Activated T-cell treated with anti-CD3 and anti-CD28 coated beads, Interleukin-2, amount 50 U/mL, for 72 hours (primary cell): ENCODE data around the gene IPP. TPM values are rescaled to one million over a fixed set of nuclear protein-coding genes. Genes with fewer than 3 reads are reported as not detected.
A peak's percentile ranks its signal among the peaks of the same experiment; 100 is the strongest.
"Not testable (repeated sequence)": the region's sequence is repeated elsewhere in the genome, so short reads cannot be mapped to it uniquely, and the experiment has no call there.

Experiments
- ATAC-seq, 2 donors: fragments of 150-1000 bp; cut with Tn5 transposase; replicated peaks in 1 of 2; 2 replicates each; pipeline ENCODE4 v1.10.0; 2021; ENCODE audit warnings: moderate library complexity in 2 of 2, mild to moderate bottlenecking in 1 of 2
- DNase-seq, 2 donors: peaks; one replicate each; pipeline ENCODE4 v3.0.0; 2021 to 2022; ENCODE audit warnings: mixed read lengths in 1 of 2
- H3K27ac Mint-ChIP-seq: one replicate; pipeline ENCODE4 v1.8.0; 2022; ENCODE audit warnings: mild to moderate bottlenecking, moderate library complexity, mixed read lengths
- H3K27me3 Mint-ChIP-seq: one replicate; pipeline ENCODE4 v1.8.0; 2022; ENCODE audit warnings: low read depth, mixed read lengths
- H3K36me3 Mint-ChIP-seq, 2 donors: one replicate each; pipeline ENCODE4 v1.8.0; 2022; ENCODE audit warnings: mixed read lengths in 2 of 2, mild to moderate bottlenecking in 1 of 2; ENCODE audit not compliant: insufficient read depth in 2 of 2
- H3K4me1 Mint-ChIP-seq: one replicate; pipeline ENCODE4 v1.8.0; 2022; ENCODE audit warnings: low read depth, mixed read lengths
- H3K4me3 Mint-ChIP-seq, 2 donors: one replicate each; pipeline ENCODE4 v1.8.0; 2022; ENCODE audit warnings: mild to moderate bottlenecking in 2 of 2, mixed read lengths in 2 of 2, moderate library complexity in 2 of 2
- H3K9me3 Mint-ChIP-seq, 2 donors: one replicate each; pipeline ENCODE4 v1.8.0; 2022; ENCODE audit warnings: mixed read lengths in 2 of 2
- total RNA-seq, 2 donors: library from RNA; stranded (reverse); gene quantifications; one replicate each; pipeline ENCODE4 v1.2.3, GENCODE V29; 2022

IPP gene
- total RNA-seq, 2 donors from 2014 or later, result 19.1 to 20.3 TPM

DNA sequence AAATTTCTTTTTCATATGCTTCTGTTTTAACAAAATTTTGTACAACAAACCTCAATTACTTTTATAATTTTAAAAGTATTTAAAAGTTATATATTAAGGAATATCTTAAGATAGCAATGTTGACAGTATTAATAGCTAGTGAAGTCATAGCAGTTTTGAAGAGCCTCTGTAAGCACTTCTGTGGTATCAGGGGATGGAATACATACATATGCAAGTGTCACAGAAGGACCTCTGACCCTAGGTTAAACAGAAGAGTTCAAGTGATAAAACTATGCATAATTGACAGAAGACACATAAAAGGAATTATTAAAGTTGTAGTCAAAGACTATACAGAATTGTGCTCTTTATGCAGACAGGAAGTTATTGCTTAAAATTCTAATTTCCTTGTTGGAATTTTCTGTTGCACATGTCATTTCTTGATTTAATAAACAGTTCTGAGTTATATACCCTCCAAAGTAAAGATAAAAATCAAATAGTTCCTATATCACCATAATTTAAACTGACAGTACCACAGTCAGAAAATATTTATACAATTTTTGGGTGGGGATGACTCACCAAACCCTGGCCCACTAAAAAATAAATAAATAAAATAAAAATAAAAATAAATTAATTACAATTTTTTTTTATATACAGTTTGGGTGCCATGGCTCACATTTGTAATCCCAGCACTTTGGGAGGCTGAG is 27.1 kb downstream of the IPP start:
- ATAC-seq, result no peak
- H3K36me3 Mint-ChIP-seq, result peaks cover 0 to 2% of the 10 kb centered on the region in 2 donors
- no peaks in the 10 kb centered on the region for H3K27me3 Mint-ChIP-seq
- H3K9me3 Mint-ChIP-seq, result no peaks in the 10 kb centered on the region
- H3K27ac Mint-ChIP-seq, result no peak overlapping the region
- H3K4me1 Mint-ChIP-seq, result no peaks in the 10 kb centered on the region
- H3K4me3 Mint-ChIP-seq, result no peak overlapping the region
- DNase-seq, result no peak

DNA sequence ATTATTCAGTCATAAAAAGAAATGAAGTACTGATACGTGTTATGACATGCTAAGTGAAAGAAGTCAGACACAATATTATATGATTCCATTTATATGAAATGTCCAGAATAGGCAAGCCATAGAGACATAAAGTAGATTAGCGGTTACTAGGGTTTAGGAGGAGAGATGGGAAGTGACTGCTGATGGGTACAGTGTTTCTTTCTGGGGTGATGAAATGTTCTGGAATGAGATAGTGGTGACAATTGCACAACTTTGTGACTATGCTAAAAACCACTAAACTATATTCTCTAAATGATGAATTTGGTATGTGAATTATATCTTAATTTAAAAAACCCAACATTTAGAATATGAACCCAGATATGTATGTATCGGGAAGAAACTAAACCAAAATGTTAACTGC is 27.6 kb downstream of the IPP start:
- ATAC-seq (no peak), DNase-seq (no peak)
- H3K4me1 Mint-ChIP-seq, result no peaks in the 10 kb centered on the region
- no peak overlapping the region for H3K4me3 Mint-ChIP-seq
- no peaks in the 10 kb centered on the region for H3K27me3 Mint-ChIP-seq
- no peak overlapping the region for H3K27ac Mint-ChIP-seq
- H3K36me3 Mint-ChIP-seq, result peaks cover 0 to 2% of the 10 kb centered on the region in 2 donors
- H3K9me3 Mint-ChIP-seq, result no peaks in the 10 kb centered on the region

DNA sequence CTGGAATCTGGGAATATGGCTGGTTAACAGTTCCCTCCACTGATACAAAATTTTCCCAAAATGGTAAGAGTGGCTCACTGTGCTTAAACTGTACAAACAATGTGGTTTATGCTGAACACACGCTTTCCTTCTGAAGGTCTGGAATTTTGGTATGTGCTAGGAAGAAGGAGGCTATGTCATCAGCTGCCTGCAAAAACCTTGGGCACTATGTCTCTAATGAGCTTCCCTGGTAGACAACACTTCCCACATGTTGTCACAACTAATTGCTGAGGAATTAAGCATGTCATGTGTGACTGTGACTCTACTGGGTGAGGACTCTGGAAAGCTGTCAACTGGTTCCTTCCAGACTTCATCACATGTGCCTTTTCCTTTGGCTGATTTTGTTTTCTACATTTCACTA is 29.2 kb downstream of the IPP start:
- ATAC-seq (no peak), DNase-seq (no peak)
- Mint-ChIP-seq H3K4me3 (no peak overlapping the region), H3K4me1 (no peaks in the 10 kb centered on the region), H3K9me3 (no peaks in the 10 kb centered on the region), H3K36me3 (peaks cover 0 to 2% of the 10 kb centered on the region in 2 donors), H3K27me3 (no peaks in the 10 kb centered on the region), H3K27ac (no peak overlapping the region)

DNA sequence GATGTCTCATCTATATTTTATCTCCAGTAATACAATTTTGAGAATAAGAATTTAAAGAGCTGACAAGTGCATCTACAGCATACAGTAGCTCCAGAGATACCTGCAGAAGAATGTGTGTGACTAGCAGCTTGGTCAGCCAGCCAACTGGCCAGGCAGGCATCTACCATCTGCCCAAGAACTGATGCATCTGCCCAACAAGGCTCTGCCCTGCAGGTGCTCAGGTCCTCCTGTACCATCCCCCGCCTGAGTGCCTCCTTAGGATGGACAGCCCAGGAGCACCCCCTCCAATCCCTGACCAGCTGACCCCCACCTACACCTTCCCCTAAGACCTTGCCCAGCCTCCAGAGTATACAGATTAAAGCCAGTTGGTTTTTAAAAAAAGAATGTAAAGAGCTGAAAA is 32.2 kb downstream of the IPP start:
- Mint-ChIP-seq H3K27ac (no peak overlapping the region), H3K4me1 (no peaks in the 10 kb centered on the region), H3K4me3 (no peak overlapping the region), H3K9me3 (no peaks in the 10 kb centered on the region), H3K36me3 (peaks cover 0 to 2% of the 10 kb centered on the region in 2 donors), H3K27me3 (no peaks in the 10 kb centered on the region)
- ATAC-seq, result no peak
- no peak for DNase-seq

DNA sequence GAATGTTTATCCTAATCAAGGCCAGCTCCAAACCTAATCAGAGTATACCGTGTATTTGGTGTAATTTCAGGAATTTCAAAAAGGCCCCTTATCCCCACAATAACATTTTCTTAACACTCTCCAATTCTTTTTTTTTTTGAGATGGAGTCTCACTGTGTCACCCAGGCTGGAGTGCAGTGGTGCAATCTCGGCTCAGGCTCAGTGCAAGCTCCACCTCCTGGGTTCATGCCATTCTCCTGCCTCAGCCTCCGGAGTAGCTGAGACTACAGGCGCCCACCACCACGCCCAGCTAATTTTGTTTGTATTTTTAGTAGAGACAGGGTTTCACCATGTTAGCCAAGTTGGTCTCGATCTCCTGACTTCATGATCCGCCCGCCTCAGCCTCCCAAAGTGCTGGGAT is 33.1 kb downstream of the IPP start:
- not testable (repeated sequence) for H3K27me3 Mint-ChIP-seq, H3K4me3 Mint-ChIP-seq, DNase-seq, H3K36me3 Mint-ChIP-seq, ATAC-seq, H3K4me1 Mint-ChIP-seq, H3K9me3 Mint-ChIP-seq
- H3K27ac Mint-ChIP-seq, result peak overlapping the region; percentile 15

DNA sequence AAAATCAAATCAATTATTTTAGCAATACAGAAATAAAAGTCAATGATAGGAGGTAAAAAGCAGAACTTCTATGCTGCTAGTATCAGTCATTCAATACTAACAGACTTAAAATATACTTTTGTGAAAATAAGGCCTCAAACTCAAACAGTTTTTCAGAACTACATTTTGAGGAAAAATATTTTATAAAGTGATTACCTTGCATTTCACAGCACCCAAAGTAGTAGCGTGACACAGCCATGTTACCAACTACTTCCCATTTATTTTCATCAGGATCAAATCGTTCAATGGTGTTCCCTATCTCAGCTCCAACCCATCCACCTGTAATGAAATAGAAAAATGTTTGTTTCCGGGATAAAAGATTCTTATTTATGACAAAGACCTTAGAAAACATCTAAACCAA is 33.8 kb downstream of the IPP start:
- Mint-ChIP-seq H3K4me1 (no peaks in the 10 kb centered on the region), H3K4me3 (no peak overlapping the region), H3K27me3 (no peaks in the 10 kb centered on the region), H3K27ac (no peak overlapping the region), H3K9me3 (no peaks in the 10 kb centered on the region), H3K36me3 (peaks cover 0 to 3% of the 10 kb centered on the region in 2 donors)
- DNase-seq (no peak), ATAC-seq (no peak)

DNA sequence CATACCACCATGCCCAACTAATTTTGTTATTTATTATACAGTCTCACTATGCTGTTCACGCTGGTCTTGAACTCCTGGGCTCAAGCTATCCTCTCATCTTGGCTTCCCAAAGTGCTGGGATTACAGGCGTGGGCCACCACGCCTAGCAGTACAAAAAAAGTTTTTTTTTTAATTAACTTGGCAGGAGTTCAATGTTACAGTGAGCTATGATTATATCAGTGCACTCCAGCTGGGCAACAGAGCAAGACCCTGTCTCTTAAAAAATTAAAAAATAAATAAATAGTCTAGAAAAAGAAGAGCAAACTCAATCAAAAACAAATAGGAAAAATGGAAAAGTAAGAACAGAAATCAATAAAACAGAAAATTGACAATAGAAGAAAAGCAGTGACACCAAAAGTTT is 36.7 kb downstream of the IPP start:
- Mint-ChIP-seq H3K9me3 (no peaks in the 10 kb centered on the region), H3K4me3 (no peak overlapping the region), H3K27ac (no peak overlapping the region), H3K36me3 (peaks cover 0 to 6% of the 10 kb centered on the region in 2 donors), H3K27me3 (no peaks in the 10 kb centered on the region), H3K4me1 (no peaks in the 10 kb centered on the region)
- ATAC-seq, result no peak
- DNase-seq, result no peak

DNA sequence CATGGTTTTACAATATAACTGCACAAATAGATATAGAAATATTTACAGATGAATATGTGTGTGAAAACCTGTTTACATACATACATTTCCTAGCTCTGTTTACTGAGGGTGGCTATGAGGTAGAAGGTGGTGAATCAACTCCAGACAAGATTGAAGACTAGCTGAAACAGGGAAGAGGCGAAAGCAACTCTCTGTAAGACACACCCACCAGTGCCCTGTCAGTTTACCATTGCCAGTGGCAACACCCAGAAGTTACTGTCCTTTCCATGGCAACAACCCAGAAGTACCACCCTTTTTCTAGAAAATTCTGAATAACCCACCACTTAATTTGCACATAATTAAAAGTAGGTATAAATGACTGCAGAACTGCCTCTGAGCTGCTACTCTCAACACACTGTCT is 45.8 kb downstream of the IPP start:
- no peaks in the 10 kb centered on the region for H3K27me3 Mint-ChIP-seq
- H3K27ac Mint-ChIP-seq, result no peak overlapping the region
- H3K9me3 Mint-ChIP-seq, result peaks cover 0 to 2% of the 10 kb centered on the region in 2 donors
- H3K36me3 Mint-ChIP-seq, result peaks cover 9 to 11% of the 10 kb centered on the region in 2 donors
- no peak overlapping the region for H3K4me3 Mint-ChIP-seq
- no peaks in the 10 kb centered on the region for H3K4me1 Mint-ChIP-seq
- DNase-seq (no peak), ATAC-seq (no peak)

DNA sequence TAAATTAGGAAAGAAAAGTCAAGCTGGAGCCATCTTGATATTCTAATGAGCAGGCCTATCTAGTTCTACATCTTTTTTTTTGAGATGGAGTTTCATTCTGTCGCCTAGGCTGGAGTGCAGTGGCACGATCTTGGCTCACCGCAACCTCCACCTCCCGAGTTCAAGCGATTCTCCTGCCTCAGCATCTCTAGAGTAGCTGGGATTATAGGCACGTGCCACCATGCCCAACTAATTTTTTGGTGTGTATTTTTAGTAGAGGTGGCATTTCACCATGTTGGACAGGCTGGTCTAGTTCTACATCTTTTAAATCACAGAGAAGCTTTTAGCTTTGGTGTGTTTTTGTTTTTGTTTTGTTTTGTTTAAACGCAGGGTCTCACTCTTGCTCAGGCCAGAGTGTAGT is 55.6 kb downstream of the IPP start:
- Mint-ChIP-seq H3K4me1 (peaks cover 14% of the 10 kb centered on the region), H3K9me3 (no peaks in the 10 kb centered on the region), H3K36me3 (peaks cover 4 to 33% of the 10 kb centered on the region in 2 donors), H3K4me3 (no peak overlapping the region), H3K27ac (peak overlapping the region; percentile 73), H3K27me3 (no peaks in the 10 kb centered on the region)
- DNase-seq (no peak), ATAC-seq (no peak)

DNA sequence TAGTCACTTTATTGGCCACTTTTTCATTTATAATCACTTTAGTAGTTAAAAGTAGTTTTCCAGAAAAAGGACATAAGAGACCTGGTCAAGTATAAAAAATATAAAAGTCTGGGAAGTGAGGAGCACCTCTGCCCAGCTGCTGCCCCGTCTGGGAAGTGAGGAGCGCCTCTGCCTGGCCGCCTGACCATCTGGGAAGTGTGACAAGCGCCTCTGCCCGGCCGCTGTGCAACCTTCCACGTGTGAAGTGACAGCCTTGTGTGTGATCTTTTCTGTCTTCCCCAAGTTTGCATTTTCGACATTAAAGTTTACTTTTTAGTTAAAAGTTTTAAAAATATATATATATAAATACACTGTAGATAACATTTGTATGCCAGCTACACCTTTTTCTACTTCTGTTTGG is 56.6 kb downstream of the IPP start:
- Mint-ChIP-seq H3K36me3 (peaks cover 4 to 34% of the 10 kb centered on the region in 2 donors), H3K4me1 (peaks cover 24% of the 10 kb centered on the region), H3K27ac (peak overlapping the region; percentile 73)
- not testable (repeated sequence) for DNase-seq, ATAC-seq, H3K27me3 Mint-ChIP-seq, H3K9me3 Mint-ChIP-seq, H3K4me3 Mint-ChIP-seq

DNA sequence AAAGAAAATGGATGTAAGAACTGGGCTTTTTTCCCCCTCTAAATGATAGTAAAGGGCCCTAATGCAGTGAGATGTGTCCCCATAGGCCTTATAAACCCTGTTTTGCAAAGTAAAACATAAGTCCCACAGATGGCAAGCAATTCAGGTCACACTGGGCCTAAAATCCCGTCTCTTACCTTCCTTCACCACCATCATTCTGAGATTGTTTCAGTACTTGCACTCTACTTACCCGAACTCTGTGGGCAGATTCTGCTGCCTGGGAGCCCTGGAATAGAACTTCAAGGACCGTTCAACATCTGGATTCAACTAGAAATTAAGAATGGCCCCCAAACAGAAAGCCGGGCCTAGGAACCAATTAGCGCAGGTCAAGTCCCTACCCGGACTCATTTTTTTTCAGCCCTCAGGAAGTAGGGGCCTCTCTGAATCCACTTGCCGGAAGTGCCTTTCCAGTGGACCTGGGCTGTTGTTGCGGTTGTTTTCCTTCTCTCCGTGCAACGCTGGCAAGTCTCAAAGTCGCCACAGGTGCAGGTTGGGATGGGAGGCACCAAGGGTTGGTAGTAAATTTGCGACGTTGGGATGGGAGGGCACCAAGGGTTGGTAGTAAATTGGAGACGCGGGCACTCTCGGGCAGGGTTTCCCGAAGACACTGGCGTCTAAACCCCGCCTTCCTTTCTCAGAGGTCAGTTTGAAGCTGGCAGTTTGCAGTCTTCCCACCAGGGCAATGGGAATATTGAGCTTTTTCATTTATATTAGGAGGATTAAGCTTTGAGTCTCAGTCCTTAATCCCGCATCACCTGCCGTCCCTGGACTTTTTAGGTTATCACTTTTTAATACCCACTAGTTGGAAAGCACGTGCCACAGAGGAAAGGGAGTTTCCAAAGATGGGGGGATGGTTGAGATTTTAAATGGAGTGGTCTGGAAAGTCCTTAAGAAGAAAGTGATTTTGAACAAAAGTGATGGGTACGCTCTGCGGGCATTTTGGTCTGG is 62.4 kb downstream of the IPP start, which contains the start of gene TMEM69:
TSS of gene TMEM69 (plus strand) at position 428 of the 987 bp plus-strand sequence. CDS start 2,888 bp downstream, outside the sequence.
- H3K27ac Mint-ChIP-seq, result peak within 1 kb of the TSS; percentile 93
- peak within 1 kb of the TSS; percentile 96 to 100 for H3K4me3 Mint-ChIP-seq

DNA sequence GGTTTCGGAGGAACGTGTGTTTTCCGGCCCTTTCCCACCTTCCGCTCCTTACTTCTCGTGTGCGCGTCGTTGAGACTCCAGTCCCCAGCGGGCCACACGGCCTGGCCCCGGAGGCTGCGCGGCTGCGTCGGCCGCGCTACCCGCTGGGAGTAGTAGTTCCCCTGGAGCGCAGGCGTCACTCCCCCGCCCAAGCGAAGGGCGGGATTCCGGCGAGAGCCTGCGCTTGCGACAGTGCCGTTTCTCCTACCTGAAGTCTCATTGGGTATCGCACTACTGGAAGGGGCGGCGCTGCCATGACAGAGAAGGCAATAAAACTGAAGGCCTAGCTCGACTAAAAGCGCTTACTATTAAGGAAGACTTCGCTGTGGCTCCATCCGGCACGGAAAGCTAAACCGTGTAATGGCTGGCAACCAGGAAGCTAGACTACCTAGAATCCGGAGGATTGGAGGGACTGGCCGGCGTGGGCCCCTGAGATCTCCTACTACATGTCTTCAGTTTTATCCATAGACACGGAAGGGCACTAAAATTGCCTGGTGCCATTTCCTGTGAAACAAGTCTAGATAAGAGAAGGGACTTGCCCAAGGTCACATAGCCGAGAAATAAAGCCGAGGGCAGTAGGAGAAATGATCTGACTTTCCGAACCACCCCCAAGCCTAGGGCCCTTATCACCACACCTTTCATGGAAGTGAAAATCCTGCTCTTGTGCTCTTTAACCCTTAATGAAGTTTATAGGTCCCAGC is 63.3 kb downstream of the IPP start:
- Mint-ChIP-seq H3K9me3 (no peaks in the 10 kb centered on the region), H3K4me1 (peaks cover 54% of the 10 kb centered on the region), H3K36me3 (peaks cover 5 to 18% of the 10 kb centered on the region in 2 donors), H3K27ac (peak overlapping the region; percentile 93), H3K4me3 (peak overlapping the region; percentile 96 to 100), H3K27me3 (no peaks in the 10 kb centered on the region)
- peak; percentile 88 for ATAC-seq
- DNase-seq, result peak; percentile 96 to 97

More for the DNA sequence above, 62.4 kb downstream of the IPP start, which contains the start of gene TMEM69:
- peaks cover 46% of the 10 kb centered on the region for H3K4me1 Mint-ChIP-seq
- no peaks in the 10 kb centered on the region for H3K27me3 Mint-ChIP-seq
- DNase-seq, result peak; percentile 78 to 82
- H3K36me3 Mint-ChIP-seq, result peaks cover 5 to 21% of the 10 kb centered on the region in 2 donors
- peak; percentile 8 to 29 for ATAC-seq
- H3K9me3 Mint-ChIP-seq, result no peaks in the 10 kb centered on the region
